ENCODE data around the gene RCN2.

RCN2 gene

GRCh38 chr15:76941636-76942035, 10.1 kb downstream of the RCN2 start:
- Histone ChIP-seq H3K4me3 (no peak overlapping the region), H3K36me3 (ENCODE audit: insufficient read depth, low read length) (peaks cover 41% of the 10 kb centered on the region), H3K9ac (ENCODE audit: insufficient read length) (no peak overlapping the region), H3K9me3 (ENCODE audit: low read depth, low read length) (no peaks in the 10 kb centered on the region), H3K27ac (0 out of 2 replicates have a peak overlapping the region, but pooled peaks have one; percentile 18)
- no peak for TF ChIP-seq POLR2AphosphoS5 (IDR thresholded peaks at IDR 0.05; ENCODE audit: borderline replicate concordance, low read depth, low read length)
- TF ChIP-seq EZH2 (IDR thresholded peaks at IDR 0.05), result no peak
- TF ChIP-seq FOXP2 (optimal IDR thresholded peaks at IDR 0.05; ENCODE audit: control extremely low read depth, extremely low read length, insufficient read depth), result no peak
- no peak for DNase-seq (ENCODE audit: low read depth, low spot score)

DNA sequence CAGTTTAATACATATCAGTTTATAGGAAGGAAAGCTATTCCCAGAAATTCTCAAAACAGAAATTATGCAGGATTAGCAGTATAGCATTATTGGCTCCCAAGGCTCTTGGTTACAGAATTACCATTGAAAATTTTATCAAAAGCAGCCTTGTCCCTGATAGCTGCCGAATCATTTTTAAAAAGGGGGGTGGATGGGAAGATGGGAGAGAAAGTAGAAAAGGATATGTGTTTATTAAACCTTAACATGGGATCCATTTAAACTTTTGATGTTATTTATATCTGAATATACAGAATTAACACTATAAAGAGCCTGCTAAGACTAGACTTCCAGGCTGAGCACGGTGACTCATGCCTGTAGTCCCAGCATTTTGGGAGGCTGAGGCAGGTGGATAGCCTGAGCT, 10.8 kb downstream of the RCN2 start:
- H3K9me3 ChIP-seq (ENCODE audit: low read depth, low read length), result no peaks in the 10 kb centered on the region
- no peak overlapping the region for H3K27ac ChIP-seq
- no peak overlapping the region for H3K4me3 ChIP-seq
- TF ChIP-seq EZH2 (IDR thresholded peaks at IDR 0.05) (no peak), FOXP2 (optimal IDR thresholded peaks at IDR 0.05; ENCODE audit: control extremely low read depth, extremely low read length, insufficient read depth) (no peak), POLR2AphosphoS5 (IDR thresholded peaks at IDR 0.05; ENCODE audit: borderline replicate concordance, low read depth, low read length) (no peak)
- H3K9ac ChIP-seq (ENCODE audit: insufficient read length), result no peak overlapping the region
- H3K36me3 ChIP-seq (ENCODE audit: insufficient read depth, low read length), result peaks cover 40% of the 10 kb centered on the region
- no peak for DNase-seq (ENCODE audit: low read depth, low spot score)

GRCh38 chr15:76945494-76946093, 14.0 kb downstream of the RCN2 start:
- no peak for DNase-seq (ENCODE audit: low read depth, low spot score)
- no peak overlapping the region for H3K9ac ChIP-seq (ENCODE audit: insufficient read length)
- H3K36me3 ChIP-seq (ENCODE audit: insufficient read depth, low read length), result peaks cover 48% of the 10 kb centered on the region
- TF ChIP-seq POLR2AphosphoS5 (IDR thresholded peaks at IDR 0.05; ENCODE audit: borderline replicate concordance, low read depth, low read length), result no peak
- no peak for TF ChIP-seq EZH2 (IDR thresholded peaks at IDR 0.05)
- TF ChIP-seq FOXP2 (optimal IDR thresholded peaks at IDR 0.05; ENCODE audit: control extremely low read depth, extremely low read length, insufficient read depth), result no peak
- no peak overlapping the region for H3K27ac ChIP-seq
- H3K4me3 ChIP-seq, result no peak overlapping the region
- H3K9me3 ChIP-seq (ENCODE audit: low read depth, low read length), result no peaks in the 10 kb centered on the region

GRCh38 chr15:76947454-76947853, 15.9 kb downstream of the RCN2 start:
- TF ChIP-seq EZH2 (IDR thresholded peaks at IDR 0.05) (no peak), POLR2AphosphoS5 (IDR thresholded peaks at IDR 0.05; ENCODE audit: borderline replicate concordance, low read depth, low read length) (no peak), FOXP2 (optimal IDR thresholded peaks at IDR 0.05; ENCODE audit: control extremely low read depth, extremely low read length, insufficient read depth) (no peak)
- peaks cover 59% of the 10 kb centered on the region for H3K36me3 ChIP-seq (ENCODE audit: insufficient read depth, low read length)
- no peak overlapping the region for H3K4me3 ChIP-seq
- no peak overlapping the region for H3K27ac ChIP-seq
- H3K9ac ChIP-seq (ENCODE audit: insufficient read length), result no peak overlapping the region
- no peak for DNase-seq (ENCODE audit: low read depth, low spot score)
- no peaks in the 10 kb centered on the region for H3K9me3 ChIP-seq (ENCODE audit: low read depth, low read length)

DNA sequence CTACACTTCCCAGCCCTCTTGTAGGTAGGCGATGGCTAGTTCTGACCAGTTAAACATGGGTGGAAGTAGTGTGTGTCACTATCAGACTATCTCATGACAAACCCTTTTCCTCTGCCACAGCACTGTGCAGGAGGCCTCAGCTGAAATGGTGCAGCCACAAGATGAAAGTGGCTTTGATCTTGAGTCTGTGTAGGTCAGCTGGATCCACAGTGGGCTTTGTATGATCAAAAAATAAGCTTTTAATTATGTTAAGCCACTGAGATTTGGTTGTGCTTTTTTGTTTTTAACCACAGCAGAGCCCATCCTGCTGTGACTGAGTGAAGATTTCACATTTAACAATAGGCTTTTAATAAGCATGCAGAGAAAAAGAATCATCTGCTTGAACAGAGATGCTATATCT, 19.7 kb downstream of the RCN2 start:
- peak overlapping the region; percentile 21; the same call in 1 of the 2 replicates for H3K27ac ChIP-seq
- no peak overlapping the region for H3K4me3 ChIP-seq
- TF ChIP-seq FOXP2 (optimal IDR thresholded peaks at IDR 0.05; ENCODE audit: control extremely low read depth, extremely low read length, insufficient read depth), result no peak
- TF ChIP-seq POLR2AphosphoS5 (IDR thresholded peaks at IDR 0.05; ENCODE audit: borderline replicate concordance, low read depth, low read length), result no peak
- no peak for TF ChIP-seq EZH2 (IDR thresholded peaks at IDR 0.05)
- H3K9me3 ChIP-seq (ENCODE audit: low read depth, low read length), result no peaks in the 10 kb centered on the region
- peaks cover 33% of the 10 kb centered on the region for H3K36me3 ChIP-seq (ENCODE audit: insufficient read depth, low read length)
- no peak overlapping the region for H3K9ac ChIP-seq (ENCODE audit: insufficient read length)
- no peak for DNase-seq (ENCODE audit: low read depth, low spot score)

- H3K9ac ChIP-seq (ENCODE audit: insufficient read length), result no peak overlapping the region
- DNase-seq (ENCODE audit: low read depth, low spot score), result no peak
- peaks cover 17% of the 10 kb centered on the region for H3K36me3 ChIP-seq (ENCODE audit: insufficient read depth, low read length)
- H3K9me3 ChIP-seq (ENCODE audit: low read depth, low read length), result no peaks in the 10 kb centered on the region
- TF ChIP-seq EZH2 (IDR thresholded peaks at IDR 0.05) (no peak), POLR2AphosphoS5 (IDR thresholded peaks at IDR 0.05; ENCODE audit: borderline replicate concordance, low read depth, low read length) (no peak), FOXP2 (optimal IDR thresholded peaks at IDR 0.05; ENCODE audit: control extremely low read depth, extremely low read length, insufficient read depth) (no peak)
- H3K27ac ChIP-seq, result peak overlapping the region; percentile 45; the same call in 1 of the 2 replicates
- H3K4me3 ChIP-seq, result 0 out of 2 replicates have a peak overlapping the region, but pooled peaks have one; percentile 11
Measured at GRCh38 chr15:76953913-76954312, 22.4 kb downstream of the RCN2 start.

DNA sequence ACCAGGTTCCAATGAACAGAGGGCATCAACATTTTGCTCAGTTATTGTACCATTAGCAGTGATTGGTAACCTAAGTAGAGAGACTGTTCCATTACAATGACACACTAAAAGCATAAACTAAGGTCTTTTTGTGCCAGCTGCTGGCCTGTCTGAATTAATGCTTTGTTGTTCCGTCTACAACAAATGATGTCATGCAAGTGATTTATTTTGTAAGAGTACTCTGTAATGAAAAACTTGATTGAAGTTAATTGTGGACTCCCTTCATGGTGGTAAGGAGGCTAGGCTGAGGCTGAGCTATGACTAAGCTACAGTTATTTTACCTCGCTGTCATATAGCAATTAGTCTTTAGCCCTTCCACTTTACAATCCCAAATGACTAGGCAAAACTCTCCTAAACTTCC, 23.2 kb downstream of the RCN2 start:
- DNase-seq (ENCODE audit: low read depth, low spot score), result no peak
- no peaks in the 10 kb centered on the region for H3K9me3 ChIP-seq (ENCODE audit: low read depth, low read length)
- H3K27ac ChIP-seq, result no peak overlapping the region
- H3K36me3 ChIP-seq (ENCODE audit: insufficient read depth, low read length), result peaks cover 12% of the 10 kb centered on the region
- H3K4me3 ChIP-seq, result no peak overlapping the region
- TF ChIP-seq EZH2 (IDR thresholded peaks at IDR 0.05), result no peak
- TF ChIP-seq POLR2AphosphoS5 (IDR thresholded peaks at IDR 0.05; ENCODE audit: borderline replicate concordance, low read depth, low read length), result no peak
- no peak for TF ChIP-seq FOXP2 (optimal IDR thresholded peaks at IDR 0.05; ENCODE audit: control extremely low read depth, extremely low read length, insufficient read depth)
- no peak overlapping the region for H3K9ac ChIP-seq (ENCODE audit: insufficient read length)

- H3K9ac ChIP-seq (ENCODE audit: insufficient read length), result no peak overlapping the region
- H3K27ac ChIP-seq, result no peak overlapping the region
- H3K4me3 ChIP-seq, result no peak overlapping the region
- H3K9me3 ChIP-seq (ENCODE audit: low read depth, low read length), result no peaks in the 10 kb centered on the region
- TF ChIP-seq POLR2AphosphoS5 (IDR thresholded peaks at IDR 0.05; ENCODE audit: borderline replicate concordance, low read depth, low read length) (no peak), FOXP2 (optimal IDR thresholded peaks at IDR 0.05; ENCODE audit: control extremely low read depth, extremely low read length, insufficient read depth) (no peak), EZH2 (IDR thresholded peaks at IDR 0.05) (no peak)
- no peaks in the 10 kb centered on the region for H3K36me3 ChIP-seq (ENCODE audit: insufficient read depth, low read length)
- DNase-seq (ENCODE audit: low read depth, low spot score), result no peak
Measured at GRCh38 chr15:76961268-76962011, 29.9 kb downstream of the RCN2 start.
